Neural progenitor cell (in vitro differentiated cells): ENCODE measurements around the gene FRMD5. TPM values are rescaled to one million over a fixed set of nuclear protein-coding genes. Genes with fewer than 3 reads are reported as not detected.

Source experiments
- DNase-seq: peaks from one replicate; pipeline ENCODE4 v3.0.0-alpha.2; 2016; ENCODE audit warnings: low spot score
- H2AFZ ChIP-seq: fragments of 200-600 bp; sonication (generic); replicated peaks from 2 replicates; pipeline ENCODE4 v1.6.1; 2016; ENCODE audit warnings: antibody characterized with exemption
- H3F3A ChIP-seq: fragments of 200-600 bp; sonication (generic); 2 replicates; pipeline ENCODE4 v1.6.1; 2016; ENCODE audit warnings: antibody characterized with exemption, low read depth
- H3K27ac ChIP-seq: fragments of 200-600 bp; sonication (generic); 2 replicates; pipeline ENCODE4 v1.5.1; 2016; ENCODE audit warnings: mild to moderate bottlenecking
- H3K27me3 ChIP-seq: fragments of 200-600 bp; sonication (generic); 2 replicates; pipeline ENCODE4 v1.6.1; 2016; ENCODE audit warnings: mild to moderate bottlenecking, moderate library complexity
- H3K36me3 ChIP-seq: fragments of 200-600 bp; sonication (generic); 2 replicates; pipeline ENCODE4 v1.5.1; 2016
- H3K4me1 ChIP-seq: fragments of 200-600 bp; sonication (generic); 2 replicates; pipeline ENCODE4 v1.6.1; 2016; ENCODE audit warnings: mixed run types
- H3K4me2 ChIP-seq: fragments of 200-600 bp; sonication (generic); 2 replicates; pipeline ENCODE4 v1.6.1; 2016
- H3K4me3 ChIP-seq: fragments of 200-600 bp; sonication (generic); 2 replicates; pipeline ENCODE4 v1.5.1; 2016
- H3K79me2 ChIP-seq: fragments of 200-600 bp; sonication (generic); 2 replicates; pipeline ENCODE4 v1.6.1; 2016; ENCODE audit warnings: low read depth
- H3K9ac ChIP-seq: fragments of 200-600 bp; sonication (generic); 2 replicates; pipeline ENCODE4 v1.6.1; 2016
- H3K9me3 ChIP-seq: fragments of 200-600 bp; sonication (generic); 2 replicates; pipeline ENCODE4 v1.5.1; 2016; ENCODE audit warnings: low read depth
- H4K20me1 ChIP-seq: fragments of 200-600 bp; sonication (generic); 2 replicates; pipeline ENCODE4 v1.6.1; 2016; ENCODE audit warnings: low read depth
- H3K27ac Mint-ChIP-seq: 3 replicates; pipeline ENCODE4 v1.8.0; 2021; ENCODE audit warnings: mixed read lengths
- H3K27me3 Mint-ChIP-seq: 2 replicates; pipeline ENCODE4 v1.8.0; 2022; ENCODE audit warnings: low read depth, mild to moderate bottlenecking, inconsistent platforms, moderate library complexity, mixed read lengths; ENCODE audit not compliant: insufficient read depth
- H3K36me3 Mint-ChIP-seq: 3 replicates; pipeline ENCODE4 v1.8.0; 2021; ENCODE audit warnings: mixed read lengths
- H3K4me1 Mint-ChIP-seq: 3 replicates; pipeline ENCODE4 v1.8.0; 2021; ENCODE audit warnings: mixed read lengths
- H3K4me3 Mint-ChIP-seq: 3 replicates; pipeline ENCODE4 v1.8.0; 2021; ENCODE audit warnings: mild to moderate bottlenecking, moderate library complexity, mixed read lengths
- H3K9me3 Mint-ChIP-seq: 3 replicates; pipeline ENCODE4 v1.8.0; 2020; ENCODE audit warnings: mixed read lengths
- CTCF ChIP-seq: fragments of 200-600 bp; sonication (generic); IDR thresholded peaks from 2 replicates; pipeline ENCODE4 v1.5.1; 2017; ENCODE audit warnings: antibody characterized with exemption, mild to moderate bottlenecking
- EZH2 ChIP-seq: fragments of 200-600 bp; sonication (generic); IDR thresholded peaks from 2 replicates; pipeline ENCODE4 v1.6.1; 2017; ENCODE audit warnings: antibody characterized with exemption, mild to moderate bottlenecking, moderate library complexity
- EZH2phosphoT487 ChIP-seq: fragments of 200-600 bp; sonication (generic); IDR thresholded peaks from 2 replicates; pipeline ENCODE4 v1.6.1; 2017; ENCODE audit warnings: antibody characterized with exemption
- total RNA-seq: library from RNA; depleted of rRNA; stranded (reverse); fragments of >200 nt; gene quantifications from 2 replicates; pipeline ENCODE4 v1.2.3, GENCODE V29; 2015; ENCODE audit warnings: low replicate concordance

FRMD5 gene
- total RNA-seq, 1 donor from 2014 or later: 10.1 TPM

DNA sequence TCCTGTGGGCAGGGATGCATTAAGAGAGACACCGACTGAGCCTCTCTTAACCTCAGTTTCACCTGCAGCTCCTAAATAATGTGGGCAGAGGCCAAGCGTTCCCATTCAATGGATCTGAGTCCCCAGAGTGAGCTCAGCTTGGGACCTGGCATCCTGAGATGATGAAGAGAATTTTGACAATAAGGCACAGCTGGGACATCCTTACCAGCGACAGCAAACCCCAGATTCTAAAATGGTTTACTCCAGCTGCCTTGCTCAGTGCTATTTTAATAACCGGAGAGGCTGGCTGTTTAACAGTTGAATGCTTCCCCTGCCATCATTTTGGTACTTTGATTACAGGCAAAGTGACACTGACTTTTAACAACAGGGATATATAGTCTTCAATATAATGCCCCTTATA lies 244.5 kb downstream of the FRMD5 start:
- no peaks in the 10 kb centered on the region for H3K9me3 ChIP-seq
- H3K79me2 ChIP-seq: no peaks in the 10 kb centered on the region
- no peaks in the 10 kb centered on the region for H3F3A ChIP-seq
- TF ChIP-seq CTCF (no peak), EZH2phosphoT487 (no peak), EZH2 (no peak)
- H3K4me3 Mint-ChIP-seq: no peak overlapping the region
- H3K9me3 Mint-ChIP-seq: no peaks in the 10 kb centered on the region
- no peak overlapping the region for H3K27ac ChIP-seq
- no peaks in the 10 kb centered on the region for H3K36me3 ChIP-seq
- no peak for DNase-seq
- no peaks in the 10 kb centered on the region for H3K27me3 Mint-ChIP-seq
- H3K27ac Mint-ChIP-seq: no peak overlapping the region
- no peaks in the 10 kb centered on the region for H4K20me1 ChIP-seq
- H3K4me3 ChIP-seq: no peak overlapping the region
- H3K36me3 Mint-ChIP-seq: no peaks in the 10 kb centered on the region
- H3K4me1 Mint-ChIP-seq: peaks cover 11% of the 10 kb centered on the region
- H3K4me1 ChIP-seq: peaks cover 5% of the 10 kb centered on the region
- no peak overlapping the region for H3K9ac ChIP-seq
- H3K27me3 ChIP-seq: no peaks in the 10 kb centered on the region
- no peak overlapping the region for H3K4me2 ChIP-seq
- H2AFZ ChIP-seq: no peak overlapping the region

DNA sequence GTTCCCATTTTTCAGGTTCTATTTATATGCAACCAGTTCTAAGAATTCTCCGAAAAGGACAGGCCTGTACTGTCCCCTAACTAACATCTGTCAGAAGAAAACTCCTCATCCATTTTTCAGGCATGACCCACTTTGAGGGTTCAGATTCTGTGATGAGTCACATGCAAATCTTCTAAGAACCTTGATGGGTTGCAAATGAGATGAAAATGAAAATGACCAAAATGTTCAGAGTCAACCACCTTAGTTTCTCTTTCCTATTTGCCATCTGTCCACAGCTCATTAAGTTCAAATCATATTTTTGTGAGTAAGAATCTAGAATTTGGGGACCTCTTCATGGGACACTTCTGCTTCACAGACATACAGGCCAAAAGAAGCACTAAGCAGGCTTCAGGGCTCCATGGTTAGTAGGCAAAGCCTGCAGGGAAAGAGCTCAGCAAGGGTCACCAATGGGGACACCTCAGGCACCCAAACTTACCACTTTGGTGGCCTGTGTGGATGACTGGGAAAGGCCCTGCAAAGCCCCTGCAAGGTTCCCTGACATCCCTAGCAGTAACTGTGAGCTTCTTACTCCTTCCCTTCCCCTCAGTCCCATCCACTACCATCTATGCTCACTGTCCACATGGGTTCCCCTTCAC lies 246.3 kb downstream of the FRMD5 start:
- H3K36me3 ChIP-seq: no peaks in the 10 kb centered on the region
- H3K4me1 Mint-ChIP-seq: peaks cover 13% of the 10 kb centered on the region

DNA sequence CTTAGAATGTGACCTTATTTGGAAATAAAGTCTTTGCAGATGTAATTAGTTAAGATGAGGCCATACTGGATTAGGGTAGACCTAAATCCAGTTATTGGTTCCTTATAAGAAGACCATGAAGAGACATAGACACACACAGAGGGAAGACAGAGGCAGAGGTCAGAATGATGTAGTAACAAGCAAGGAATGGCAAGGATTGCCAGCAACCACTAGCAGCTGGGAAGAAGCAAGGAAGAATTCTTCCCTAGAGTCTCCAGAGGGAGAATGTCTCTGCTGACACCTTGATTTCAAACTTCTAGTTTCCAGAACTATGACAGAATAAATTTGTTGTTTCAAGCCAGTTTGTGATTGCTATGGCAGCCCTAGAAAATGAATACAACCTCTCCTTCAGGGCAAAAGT lies 251.6 kb downstream of the FRMD5 start:
- H3K4me2 ChIP-seq: no peak overlapping the region
- no peaks in the 10 kb centered on the region for H3K27me3 ChIP-seq
- H3F3A ChIP-seq: no peaks in the 10 kb centered on the region
- H3K4me1 ChIP-seq: no peaks in the 10 kb centered on the region
- H2AFZ ChIP-seq: no peak overlapping the region
- H3K9me3 ChIP-seq: no peaks in the 10 kb centered on the region
- DNase-seq: no peak
- no peak overlapping the region for H3K4me3 ChIP-seq
- no peaks in the 10 kb centered on the region for H3K36me3 ChIP-seq
- H3K9me3 Mint-ChIP-seq: no peaks in the 10 kb centered on the region
- H3K4me3 Mint-ChIP-seq: no peak overlapping the region
- H3K36me3 Mint-ChIP-seq: no peaks in the 10 kb centered on the region
- H3K27me3 Mint-ChIP-seq: no peaks in the 10 kb centered on the region
- H3K27ac ChIP-seq: no peak overlapping the region
- no peaks in the 10 kb centered on the region for H4K20me1 ChIP-seq
- no peak overlapping the region for H3K27ac Mint-ChIP-seq
- peaks cover 6% of the 10 kb centered on the region for H3K4me1 Mint-ChIP-seq
- no peak overlapping the region for H3K9ac ChIP-seq
- TF ChIP-seq EZH2 (no peak), EZH2phosphoT487 (no peak), CTCF (no peak)
- H3K79me2 ChIP-seq: no peaks in the 10 kb centered on the region

More for the DNA sequence above, 246.3 kb downstream of the FRMD5 start:
- Histone ChIP-seq H4K20me1 (no peaks in the 10 kb centered on the region), H3F3A (no peaks in the 10 kb centered on the region), H3K27ac (no peak overlapping the region), H3K4me1 (peaks cover 5% of the 10 kb centered on the region), H2AFZ (no peak overlapping the region), H3K79me2 (no peaks in the 10 kb centered on the region), H3K9me3 (no peaks in the 10 kb centered on the region), H3K4me2 (no peak overlapping the region), H3K9ac (no peak overlapping the region), H3K27me3 (no peaks in the 10 kb centered on the region), H3K4me3 (no peak overlapping the region)
- H3K36me3 Mint-ChIP-seq: no peaks in the 10 kb centered on the region
- no peak overlapping the region for H3K4me3 Mint-ChIP-seq
- no peak for TF ChIP-seq CTCF
- no peak for TF ChIP-seq EZH2
- no peak for TF ChIP-seq EZH2phosphoT487
- no peak overlapping the region for H3K27ac Mint-ChIP-seq
- H3K27me3 Mint-ChIP-seq: no peaks in the 10 kb centered on the region
- DNase-seq: no peak
- no peaks in the 10 kb centered on the region for H3K9me3 Mint-ChIP-seq
